K562 (cell line): ENCODE results near the gene SLC6A9. TPM values are rescaled to one million over a fixed set of nuclear protein-coding genes. Genes with fewer than 3 reads are reported as not detected.

Experiments used
- ATAC-seq: fragments of 200-7000 bp; cut with Tn5 transposase; 3 replicates; pipeline ENCODE4 v1.9.1; 2020; ENCODE audit warnings: moderate library complexity
- BruUV-seq: library from RNA; stranded (reverse); fragments of 400-500 nt; replicated peaks from 2 replicates; lab custom pipeline; 2021; lab: Mats Ljungman, UMichigan
- CTCF ChIA-PET: fragments of 300-600 bp; formaldehyde crosslinking; extraction: SDS; loops from one replicate; lab custom pipeline; 2021; ENCODE audit warnings: low intra/inter-chr PET ratio; lab: Yijun Ruan, JAX
- POLR2A ChIA-PET: fragments of 300-600, 350-650 bp; sonication (Branson Sonifier 250); formaldehyde crosslinking; extraction: SDS; loops from one replicate; lab custom pipeline; 2021; ENCODE audit warnings: antibody characterized with exemption, inconsistent platforms; lab: Yijun Ruan, JAX
- DNase-seq, 4 experiments: peaks; one replicate each; pipeline versions ENCODE4 v3.0.0 to v3.0.0-alpha.2; 2011 to 2018; ENCODE audit warnings: low spot score in 3 of 4, mixed read lengths in 3 of 4; ENCODE audit errors: extremely low read depth in 1 of 4
- FAIRE-seq: peaks from 2 replicates; lab custom pipeline; 2011; peaks lifted over from hg19 to GRCh38; lab: Jason Lieb, UNC
- H2AFZ ChIP-seq: 2 replicates; pipeline ENCODE4 v1.6.0; 2011; ENCODE audit warnings: low read depth, low read length, control low read depth, inconsistent platforms
- H3K27ac ChIP-seq: fragments of 200-600 bp; 3 replicates; pipeline ENCODE4 v1.8.0; 2011; ENCODE audit warnings: low read depth, mild to moderate bottlenecking, control low read depth, inconsistent platforms, low read length, moderate library complexity, mixed read lengths; ENCODE audit errors: extremely low read depth
- H3K27me3 ChIP-seq, 2 experiments: fragments of 300-600 bp in 1 of 2; 2 replicates in 1 of 2; 3 replicates in 1 of 2; pipeline versions ENCODE4 v1.6.0 to v1.8.0; 2011; ENCODE audit warnings: inconsistent platforms in 2 of 2, low read length in 2 of 2, mild to moderate bottlenecking in 1 of 2, mixed read lengths in 1 of 2, moderate library complexity in 1 of 2; ENCODE audit not compliant: control insufficient read depth in 2 of 2, insufficient read depth in 2 of 2
- H3K36me3 ChIP-seq: fragments of 300-600 bp; 3 replicates; pipeline ENCODE4 v1.8.0; 2011; ENCODE audit warnings: mild to moderate bottlenecking, low read length, inconsistent platforms; ENCODE audit not compliant: control insufficient read depth, insufficient read depth
- H3K4me1 ChIP-seq, 2 experiments: fragments of 200-600 bp in 1 of 2; replicated peaks in 1 of 2; 2 replicates in 1 of 2; 3 replicates in 1 of 2; pipeline versions ENCODE4 v1.5.1 to v1.8.0; 2011; ENCODE audit warnings: inconsistent platforms in 2 of 2, low read length in 2 of 2, mild to moderate bottlenecking in 1 of 2, mixed read lengths in 1 of 2, moderate library complexity in 1 of 2; ENCODE audit not compliant: control insufficient read depth in 2 of 2, insufficient read depth in 2 of 2
- H3K4me2 ChIP-seq: 2 replicates; pipeline ENCODE4 v1.6.1; 2011; ENCODE audit warnings: low read length, control low read depth, inconsistent platforms, mixed read lengths; ENCODE audit not compliant: insufficient read depth
- H3K4me3 ChIP-seq: fragments of 200-600 bp; sonication (generic), shearing (Covaris generic); 2 replicates; pipeline ENCODE4 v1.5.1; 2016; ENCODE audit warnings: control low read depth, inconsistent platforms
- H3K79me2 ChIP-seq: fragments of 200-600 bp; 3 replicates; pipeline ENCODE4 v1.8.0; 2011; ENCODE audit warnings: low read length, inconsistent platforms; ENCODE audit not compliant: control insufficient read depth, insufficient read depth
- H3K9ac ChIP-seq, 2 experiments: 2 replicates each; pipeline versions ENCODE4 v1.6.0 to v1.6.1; 2011; ENCODE audit warnings: low read depth in 2 of 2, low read length in 2 of 2, control low read depth in 1 of 2, inconsistent platforms in 1 of 2, mild to moderate bottlenecking in 1 of 2, mixed read lengths in 1 of 2; ENCODE audit not compliant: insufficient read depth in 1 of 2
- H3K9me1 ChIP-seq: one replicate; pipeline ENCODE4 v1.6.0; 2011; ENCODE audit warnings: inconsistent platforms, mild to moderate bottlenecking, low read length, moderate library complexity; ENCODE audit not compliant: control insufficient read depth, insufficient read depth
- H3K9me3 ChIP-seq: replicated peaks from 2 replicates; pipeline ENCODE4 v1.5.1; 2011; ENCODE audit warnings: low read depth, low read length, inconsistent platforms; ENCODE audit not compliant: control insufficient read depth, insufficient read depth
- H4K20me1 ChIP-seq: replicated peaks from 2 replicates; pipeline ENCODE4 v1.6.1; 2011; ENCODE audit warnings: low read length, inconsistent platforms, mixed read lengths; ENCODE audit not compliant: control insufficient read depth, insufficient read depth
- ELF2 ChIP-seq: fragments of 250-450 bp; sonication (Bioruptor Pico); IDR thresholded peaks from 2 replicates; pipeline ENCODE4 v1.5.0; 2021; ENCODE audit warnings: mild to moderate bottlenecking
- FOXJ2 ChIP-seq: fragments of 200-800 bp; sonication (Bioruptor generic); IDR thresholded peaks from 2 replicates; pipeline ENCODE4 v1.6.1; 2016; ENCODE audit warnings: missing genetic modification characterization, missing compliant biosample characterization
- GABPB1 ChIP-seq: sonication (generic); formaldehyde crosslinking; IDR thresholded peaks from 2 replicates; pipeline ENCODE4 v1.8.0; 2022; ENCODE audit warnings: mild to moderate bottlenecking, missing genetic modification reagents
- MYC ChIP-seq, 2 experiments: fragments of 250-450 bp in 1 of 2; sonication (Bioruptor Pico) in 1 of 2; IDR thresholded peaks; 2 replicates each; pipeline versions ENCODE4 v1.5.1 to v1.6.1; 2012 to 2021; ENCODE audit warnings: low read depth in 2 of 2, borderline replicate concordance in 1 of 2, improper control_type of control experiment in 1 of 2, low read length in 1 of 2, mild to moderate bottlenecking in 1 of 2, moderate library complexity in 1 of 2
- NR3C1 ChIP-seq: sonication (generic); formaldehyde crosslinking; IDR thresholded peaks from 2 replicates; pipeline ENCODE4 v1.8.1; 2022; ENCODE audit warnings: missing genetic modification reagents
- PKNOX1 ChIP-seq: fragments of 450-650 bp; IDR thresholded peaks from 2 replicates; pipeline ENCODE4 v1.6.1; 2016
- UBTF ChIP-seq, 2 experiments: IDR thresholded peaks; 2 replicates each; pipeline ENCODE4 v1.6.1; 2012; ENCODE audit warnings: improper control_type of control experiment in 2 of 2, low read depth in 2 of 2, low read length in 2 of 2, borderline replicate concordance in 1 of 2
- ZNF197 ChIP-seq: fragments of 200-800 bp; sonication (Bioruptor generic); IDR thresholded peaks from 2 replicates; pipeline ENCODE4 v1.6.1; 2016; ENCODE audit warnings: low read depth, missing genetic modification characterization, missing compliant biosample characterization
- ZNF212 ChIP-seq: fragments of 450-650 bp; formaldehyde crosslinking; IDR thresholded peaks from 2 replicates; pipeline ENCODE4 v1.4.0; 2020; ENCODE audit warnings: mild to moderate bottlenecking
- ZNF316 ChIP-seq: fragments of 450-650 bp; IDR thresholded peaks from 2 replicates; pipeline ENCODE4 v1.6.1; 2016
- ZNF584 ChIP-seq: fragments of 200-800 bp; sonication (Bioruptor generic); IDR thresholded peaks from 2 replicates; pipeline ENCODE4 v1.6.1; 2016; ENCODE audit warnings: low read depth, mild to moderate bottlenecking, missing genetic modification characterization, missing compliant biosample characterization
- WGBS: fragments of 100-300 bp; shearing (Covaris generic); methylation state at CpG from one replicate; pipeline ENCODE4 v1.1.6; 2016; ENCODE audit warnings: low coverage, mixed read lengths; ENCODE audit not compliant: insufficient coverage; ENCODE audit errors: missing lambda C conversion rate; 5-methylcytosine and 5-hydroxymethylcytosine counted together
- in situ Hi-C: fragments of 300-500 bp; cut with MboI; formaldehyde crosslinking; loops from 4 replicates; pipeline ENCODE4 v1.15.0; 2018; ENCODE audit warnings: inconsistent platforms, mixed read lengths
- intact Hi-C: fragments of 100-400 bp; cut with micrococcal nuclease; formaldehyde crosslinking; loops from 2 replicates; pipeline ENCODE4 v1.14.2; 2022
- polyA plus RNA-seq, 8 experiments: library from polyadenylated mRNA; depleted of rRNA in 4 of 8; stranded (reverse) in 5 of 8; unstranded in 3 of 8; fragments of >200 nt; fragmentation: Nextera tagmentation in 2 of 8; fragmentation: Illumina TruSeq in 1 of 8; extraction: Ambion mirVana in 2 of 8; extraction: Trizol in 1 of 8; gene quantifications; 2 replicates each; pipeline versions ENCODE4 v1.2.1 to v1.2.3, GENCODE V29; 2011 to 2014; ENCODE audit warnings: inconsistent platforms in 1 of 8, missing spikeins in 1 of 8
- total RNA-seq, 7 experiments: library from RNA; depleted of rRNA in 6 of 7; stranded (reverse); fragments of >200 nt in 6 of 7; fragmentation: Illumina TruSeq in 2 of 7; extraction: Trizol in 2 of 7; gene quantifications; 2 replicates each; pipeline versions ENCODE4 v1.2.1 to v1.2.3, GENCODE V29; 2011 to 2021; ENCODE audit warnings: low replicate concordance in 1 of 7

SLC6A9 gene
- total and polyA plus RNA-seq, 9 of the 15 experiments (the other 6 are each of a cell fraction or from before 2014, with no cell fraction given): 0.17 to 18.7 (median 2.9) TPM

GRCh38 chr1:44074415-44074814 is 43.2 kb upstream of the SLC6A9 start:
- FAIRE-seq (no peak), DNase-seq (no peak), ATAC-seq (no peak)
- in situ Hi-C loops: no loop called here
- peaks cover 25 to 28% of the 10 kb centered on the region in 2 experiments; a peak in 4 of 5 replicates for H3K27me3 ChIP-seq
- H3K4me1 ChIP-seq: peaks cover 1 to 4% of the 10 kb centered on the region in 2 experiments; a peak in 2 of 5 replicates
- H3K36me3 ChIP-seq: no peaks in the 10 kb centered on the region
- POLR2A ChIA-PET: no interaction called here
- no peaks in the 10 kb centered on the region for H3K9me1 ChIP-seq
- 8% methylated on average over 3 of the region's 3 CpGs for WGBS
- intact Hi-C loops: no loop called here
- TF ChIP-seq ZNF212 (CRISPR knock-in tag): no peak
- no peak for TF ChIP-seq ELF2 (CRISPR knock-in tag)
- TF ChIP-seq ZNF584 (CRISPR knock-in tag): no peak
- TF ChIP-seq GABPB1 (CRISPR knock-in tag): no peak
- no peak for TF ChIP-seq UBTF (IDR thresholded peaks at IDR 0.05; ENCODE audit: borderline replicate concordance in 1 of 2, low read depth in 2 of 2, low read length in 2 of 2)
- TF ChIP-seq NR3C1: no peak
- no peak for TF ChIP-seq MYC (IDR thresholded peaks at IDR 0.05; ENCODE audit: low read depth, low read length)
- no peak for TF ChIP-seq MYC (CRISPR knock-in tag; IDR thresholded peaks at IDR 0.05; ENCODE audit: borderline replicate concordance, low read depth)
- no peak for TF ChIP-seq PKNOX1
- TF ChIP-seq ZNF316: no peak
- TF ChIP-seq FOXJ2 (tag): no peak
- TF ChIP-seq ZNF197 (CRISPR knock-in tag): no peak
- TF ChIP-seq, all 486 proteins: peak for 0
- Histone ChIP-seq H3K9ac (no peak overlapping the region), H3K9me3 (no peaks in the 10 kb centered on the region), H3K27ac (no peak overlapping the region), H3K4me2 (no peak overlapping the region), H2AFZ (no peak overlapping the region), H3K79me2 (no peaks in the 10 kb centered on the region), H4K20me1 (no peaks in the 10 kb centered on the region; the same call in 1 of the 2 replicates), H3K4me3 (no peak overlapping the region)
- CTCF ChIA-PET: no interaction called here
- BruUV-seq: no TSS peak
